Stimulated activated CD4-positive, alpha-beta T cell treated with anti-CD3 and anti-CD28 coated beads, Interleukin-15, amount 100 ng/mL, for 24 hours (primary cell): Measurements from ENCODE around the gene PKD1L1.
A peak's percentile ranks its signal among the peaks of the same experiment; 100 is the strongest.

ENCODE experiments used
- DNase-seq: peaks from one replicate; pipeline ENCODE4 v3.0.0-alpha.2; 2020

The PKD1L1 gene

DNA sequence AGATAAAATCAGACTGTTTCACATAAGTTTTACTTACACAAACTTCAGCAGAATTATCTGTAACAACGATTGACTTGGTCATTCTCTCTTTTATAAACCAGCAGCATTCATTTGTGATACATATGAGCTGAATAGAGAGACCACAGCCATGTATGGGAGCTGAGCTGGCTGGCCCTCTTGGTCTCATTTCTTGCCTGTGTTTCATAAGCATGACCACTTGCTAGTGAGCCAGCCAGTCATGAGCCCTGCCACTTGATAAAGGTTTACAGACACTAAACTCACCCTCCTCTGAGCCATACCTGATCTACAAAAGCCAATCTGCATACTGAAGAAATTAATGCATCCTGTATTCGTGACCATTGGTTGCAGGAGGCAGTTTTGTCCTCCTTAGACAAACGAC, 82.1 kb downstream of the PKD1L1 start:
- no peak for DNase-seq

DNA sequence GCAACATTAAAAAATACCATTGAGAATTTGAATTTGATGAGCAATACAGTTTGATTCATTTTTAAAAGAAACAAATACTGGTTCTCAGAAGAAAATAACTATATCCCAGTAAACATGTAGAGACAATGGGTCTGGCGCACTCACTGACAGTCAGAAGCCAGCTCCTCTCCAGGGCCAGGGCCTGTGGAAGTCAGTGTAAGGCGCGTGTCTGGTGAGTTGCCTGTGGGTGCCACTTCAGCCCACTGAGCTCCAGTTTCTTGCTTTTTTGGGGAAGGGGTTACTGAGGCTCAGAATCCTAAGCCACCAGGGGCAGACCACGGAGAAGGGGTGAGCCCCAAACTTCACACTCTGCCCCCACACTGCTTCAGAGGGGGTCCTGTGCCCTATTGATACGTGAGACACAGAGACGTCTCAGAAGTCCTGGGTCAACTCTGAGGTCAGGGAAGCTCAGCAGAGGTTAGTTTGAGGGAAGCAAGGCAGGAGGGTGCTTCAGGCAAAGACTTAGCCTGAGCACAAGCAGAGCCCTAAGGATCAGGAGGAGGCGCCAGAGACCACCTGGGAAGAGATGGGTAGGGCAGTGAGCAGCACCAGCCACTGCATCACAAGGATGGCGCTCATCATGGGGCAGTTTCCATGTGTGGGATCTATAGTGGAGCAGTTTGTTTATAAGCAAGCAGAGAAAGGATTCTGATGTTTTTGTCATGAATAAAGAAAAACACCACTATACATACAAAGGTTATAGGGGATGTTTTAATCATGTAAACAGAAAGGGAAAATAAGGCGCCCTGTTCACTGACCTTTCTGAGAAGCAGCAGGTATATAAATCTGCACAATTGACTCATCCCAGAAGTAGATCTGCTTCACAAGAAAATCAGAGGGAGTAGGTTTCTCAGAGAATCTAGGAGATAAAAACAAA, 95.7 kb downstream of the PKD1L1 start:
- DNase-seq, result no peak

DNA sequence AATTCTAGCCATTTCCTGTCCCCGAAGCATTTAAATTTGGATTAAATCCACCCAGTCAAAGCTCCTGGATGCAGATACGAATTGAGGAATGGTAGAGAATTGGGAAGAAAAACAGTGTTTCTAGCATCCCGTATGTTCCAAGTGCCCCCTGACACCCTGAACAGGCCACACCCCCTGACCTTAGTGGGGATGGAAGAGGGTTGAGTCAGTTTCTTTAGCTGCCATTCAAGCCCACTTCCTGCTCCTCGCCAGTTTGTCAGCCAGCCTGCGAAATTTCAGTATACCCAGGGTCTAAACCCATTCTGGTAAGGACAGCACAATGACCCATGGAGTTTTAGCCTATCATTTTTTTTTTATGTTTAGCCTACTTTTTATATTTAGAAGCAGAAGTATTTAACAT, 101.1 kb downstream of the PKD1L1 start:
- no peak for DNase-seq

DNA sequence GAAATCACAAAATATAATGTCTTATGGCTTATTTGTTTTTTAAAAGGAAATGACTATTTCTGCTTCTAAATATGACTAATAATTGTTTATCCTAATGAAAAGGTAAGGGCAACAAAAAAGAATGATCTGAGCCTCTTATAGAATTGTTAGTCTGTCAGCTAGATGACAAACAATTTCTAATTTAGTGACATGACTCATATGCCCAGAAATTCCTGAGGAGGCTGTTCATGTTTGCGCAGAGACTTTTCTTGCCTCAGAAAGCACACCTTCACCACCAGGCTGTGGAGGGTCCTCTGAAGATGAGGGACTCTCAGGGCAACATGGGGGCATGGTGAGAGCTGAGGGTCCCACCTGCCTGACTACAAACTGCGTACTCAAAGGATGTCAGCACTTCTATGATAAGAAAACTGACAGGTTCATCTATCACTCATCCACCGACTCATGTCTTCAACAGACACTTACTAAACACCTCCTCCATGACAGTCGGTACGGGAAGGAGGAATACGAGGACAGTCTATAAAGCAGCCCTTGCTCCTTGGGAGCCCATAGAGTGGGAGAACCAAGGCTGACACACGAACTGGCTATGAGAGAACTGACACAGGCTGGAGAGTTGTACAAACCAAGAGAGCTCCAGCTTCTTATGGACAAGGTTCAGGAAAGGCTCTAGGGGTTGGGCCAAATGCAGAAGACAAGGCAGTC, 102.0 kb downstream of the PKD1L1 start:
- DNase-seq, result no peak

DNA sequence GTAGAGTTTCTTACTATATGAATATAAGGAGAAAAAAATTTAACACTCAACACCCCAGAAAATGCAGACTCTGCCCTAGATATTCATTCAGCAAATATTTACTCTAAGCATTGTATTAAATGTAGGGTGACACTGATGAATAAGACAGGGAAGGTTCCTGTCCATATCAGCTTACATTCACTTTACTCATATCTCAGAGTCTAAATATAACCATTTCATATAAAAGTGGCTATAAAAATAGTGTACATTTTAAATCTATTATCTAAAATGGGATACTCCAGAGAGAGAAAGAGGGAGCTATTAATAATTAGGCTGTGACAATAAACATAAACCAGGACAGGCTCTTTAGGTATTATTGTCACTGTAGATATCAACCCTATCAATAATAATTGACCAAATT, 104.0 kb downstream of the PKD1L1 start:
- no peak for DNase-seq

DNA sequence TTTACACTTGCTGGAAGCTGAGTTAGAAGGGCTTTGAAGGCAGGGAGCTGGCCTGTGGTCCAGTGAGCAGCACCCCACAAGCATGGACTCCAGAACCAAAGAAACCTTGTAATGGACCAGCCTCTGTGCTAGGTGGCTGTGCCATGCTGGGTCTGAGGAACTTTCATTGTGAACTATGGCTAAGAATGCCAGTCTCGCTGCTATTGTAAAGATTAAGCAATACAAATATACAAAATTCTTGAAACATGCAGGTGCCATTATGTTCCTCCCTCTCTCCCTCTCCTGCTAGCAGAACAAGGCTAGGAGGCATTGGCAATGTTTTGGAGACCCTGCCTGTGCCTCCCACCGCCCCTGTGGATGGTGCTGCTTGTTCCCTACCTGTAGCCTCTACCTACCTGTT, 105.0 kb downstream of the PKD1L1 start:
- DNase-seq, result no peak

DNA sequence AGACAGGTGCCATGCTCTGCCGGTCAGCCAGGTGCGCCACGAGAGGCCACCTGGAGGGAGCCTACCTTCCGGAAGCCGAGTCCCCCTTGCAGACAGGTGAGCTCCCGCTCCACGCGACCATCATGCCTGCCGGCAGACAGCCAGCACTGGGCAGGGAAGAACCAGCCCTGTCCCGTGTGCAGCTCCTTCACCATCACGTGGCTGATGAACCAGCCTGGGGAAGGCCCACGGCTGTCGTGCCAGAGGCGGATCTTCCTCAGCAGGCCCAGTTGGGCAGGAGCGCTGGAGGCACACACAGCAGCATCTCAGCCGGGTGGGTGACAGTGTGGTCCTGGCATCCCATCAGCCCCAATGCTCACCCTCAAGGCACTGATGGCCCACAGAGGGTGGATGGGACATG, 108.9 kb downstream of the PKD1L1 start:
- DNase-seq, result no peak

DNA sequence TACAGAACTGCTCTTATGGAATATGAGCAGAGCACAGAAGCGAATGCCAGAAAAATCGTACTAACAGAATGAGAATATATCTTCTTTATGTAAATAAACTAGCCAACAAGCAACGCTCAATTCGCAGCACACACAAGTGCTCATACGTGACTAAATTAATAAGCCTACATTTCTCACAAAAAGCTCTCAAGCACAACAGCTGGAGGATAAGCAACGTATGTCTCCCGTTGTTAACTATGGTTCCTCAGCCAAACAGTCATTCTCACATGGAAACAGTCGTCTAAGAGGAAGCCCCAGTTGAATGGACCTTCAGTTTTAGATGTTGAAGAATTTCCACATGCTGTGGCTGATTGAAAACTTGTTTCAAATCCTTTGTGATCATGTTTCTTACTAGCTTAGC, 110.4 kb downstream of the PKD1L1 start:
- DNase-seq, result no peak

DNA sequence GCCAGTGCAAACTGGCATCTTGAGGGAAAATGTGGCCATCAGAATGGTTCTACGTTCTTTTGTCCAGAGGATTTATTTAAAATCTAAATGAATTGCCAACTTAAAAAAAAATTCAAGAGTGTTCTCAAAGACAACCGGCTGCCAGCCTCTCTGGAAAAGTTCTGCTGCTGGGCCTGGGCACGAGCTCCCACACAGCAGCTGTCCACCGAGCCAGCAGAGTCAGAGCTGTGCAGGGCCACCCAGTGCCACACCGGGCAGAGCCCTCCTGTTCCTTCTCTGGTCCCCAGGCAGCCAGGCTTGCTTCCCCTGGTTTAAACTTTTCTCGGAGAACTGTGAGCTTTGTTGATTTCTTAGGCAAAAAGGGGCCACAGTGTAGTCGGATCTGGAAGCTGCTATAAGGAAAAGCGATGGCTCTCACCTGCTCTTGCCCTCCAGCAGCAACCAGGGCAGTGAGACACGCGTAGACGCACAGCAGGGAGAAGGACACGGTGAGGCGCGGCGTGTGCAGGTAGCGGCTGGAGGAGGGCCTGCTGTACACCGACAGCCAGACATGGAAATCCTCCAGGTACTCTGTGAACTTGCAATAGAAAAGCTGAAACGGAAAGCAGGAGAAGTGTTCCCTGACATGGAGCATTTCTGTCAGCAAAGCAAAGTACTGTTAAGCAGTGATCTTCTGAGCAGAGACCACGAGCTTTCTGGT, 111.6 kb downstream of the PKD1L1 start:
- DNase-seq, result no peak

DNA sequence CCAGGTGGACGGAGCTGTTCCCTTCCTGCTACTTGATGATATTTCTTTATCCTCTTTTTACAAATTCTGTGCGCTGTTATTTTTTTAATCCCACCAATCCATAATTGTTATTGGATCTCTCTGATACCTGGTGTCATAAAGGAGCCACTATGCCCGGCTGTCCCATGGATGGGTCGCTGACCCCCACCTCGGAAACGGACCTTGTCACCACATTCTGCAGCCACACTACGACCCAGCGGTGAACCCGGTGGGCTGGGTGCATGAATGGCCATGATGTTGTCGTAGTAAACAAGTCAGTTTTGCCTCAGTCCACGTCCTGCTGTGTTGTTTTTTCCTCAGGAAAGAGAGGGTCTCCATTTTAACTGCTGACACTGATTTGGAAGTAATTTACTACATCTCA, 112.2 kb downstream of the PKD1L1 start:
- no peak for DNase-seq

DNA sequence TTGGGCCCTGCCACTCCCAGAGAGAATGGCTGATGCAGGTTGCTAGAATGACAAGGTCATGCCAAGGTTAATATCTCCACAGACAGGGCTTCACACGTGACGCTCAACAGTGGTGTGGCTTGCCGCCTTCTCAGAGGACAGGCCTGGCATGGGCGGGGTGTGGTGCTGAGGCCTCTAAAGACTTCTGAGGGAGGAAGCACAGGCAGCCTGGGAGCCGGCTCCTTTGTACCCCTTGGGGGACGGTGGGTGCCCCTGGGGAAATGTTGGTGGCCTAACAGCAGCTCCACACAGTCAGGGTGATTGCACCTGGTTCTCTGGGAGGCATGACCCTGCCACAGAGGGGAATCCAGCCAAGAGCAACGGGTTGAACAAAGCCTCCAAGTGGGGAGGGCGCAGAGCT, 115.1 kb downstream of the PKD1L1 start:
- DNase-seq, result no peak

DNA sequence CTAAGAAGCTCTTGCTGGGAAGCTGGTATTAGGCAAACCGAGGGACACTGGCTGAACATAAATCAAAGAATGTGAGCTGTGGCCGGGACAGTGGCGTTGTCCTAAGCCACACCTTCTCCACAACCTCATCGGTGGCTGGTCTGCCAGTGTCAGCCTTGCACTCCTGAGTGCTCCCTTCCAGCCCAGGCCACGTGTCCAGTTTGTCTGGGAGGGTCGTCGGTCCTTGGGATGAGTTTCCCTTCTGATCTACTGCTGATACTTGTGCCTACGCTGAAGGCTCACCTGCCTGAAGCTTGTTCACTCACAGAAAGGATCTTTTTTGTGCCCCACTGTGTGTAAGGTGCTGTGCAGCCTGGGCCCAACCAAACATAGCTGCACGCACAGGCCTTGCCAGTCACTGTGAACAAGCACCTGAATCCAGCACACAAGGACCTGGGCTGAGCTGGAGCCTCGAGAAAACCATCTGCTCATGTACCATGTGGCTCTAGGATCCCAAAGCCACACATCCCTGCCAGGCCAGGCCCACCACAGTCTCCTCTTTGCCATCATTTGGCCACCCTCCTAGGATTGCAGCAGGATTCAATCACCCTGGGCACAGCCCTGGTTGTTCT, 116.1 kb downstream of the PKD1L1 start:
- DNase-seq, result no peak

DNA sequence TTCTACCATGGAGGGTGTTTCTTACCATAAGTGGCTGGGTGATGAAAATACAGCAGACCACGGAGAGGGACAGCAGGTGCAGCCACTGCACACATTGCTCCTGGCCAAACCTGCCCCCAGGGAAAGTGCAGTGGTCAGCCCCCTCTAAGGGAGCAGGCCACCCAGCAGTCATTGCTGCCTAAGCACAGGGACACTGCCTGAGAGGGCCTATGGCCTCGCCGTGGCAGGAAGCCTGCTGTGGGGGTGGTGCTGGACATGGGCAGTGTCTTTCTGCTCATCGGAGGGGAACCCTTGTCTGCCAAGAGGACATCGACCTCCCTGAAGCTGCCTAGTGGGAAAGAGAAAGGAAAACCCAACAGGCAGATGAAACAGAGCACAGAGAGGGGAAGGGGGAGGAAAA, 118.3 kb downstream of the PKD1L1 start:
- no peak for DNase-seq

DNA sequence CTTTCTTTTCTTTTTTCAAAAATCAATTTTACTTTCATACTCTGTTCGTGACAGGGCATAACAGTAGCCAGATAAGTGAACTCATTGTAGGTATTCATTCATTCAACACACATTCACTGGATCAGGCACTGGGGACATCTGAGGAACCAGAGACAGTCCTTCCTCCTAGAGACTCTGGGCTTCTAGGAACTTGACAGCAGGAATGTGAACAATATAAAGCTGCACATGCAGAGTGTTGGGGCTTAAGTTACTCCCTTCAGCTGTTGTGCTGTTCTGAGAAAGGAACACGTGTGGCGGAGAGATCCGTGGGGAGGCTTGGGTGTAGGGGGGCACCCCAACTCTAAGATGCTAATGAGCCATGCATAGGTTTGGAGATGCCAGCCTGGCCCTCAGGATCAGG, 120.4 kb downstream of the PKD1L1 start:
- DNase-seq, result no peak

DNA sequence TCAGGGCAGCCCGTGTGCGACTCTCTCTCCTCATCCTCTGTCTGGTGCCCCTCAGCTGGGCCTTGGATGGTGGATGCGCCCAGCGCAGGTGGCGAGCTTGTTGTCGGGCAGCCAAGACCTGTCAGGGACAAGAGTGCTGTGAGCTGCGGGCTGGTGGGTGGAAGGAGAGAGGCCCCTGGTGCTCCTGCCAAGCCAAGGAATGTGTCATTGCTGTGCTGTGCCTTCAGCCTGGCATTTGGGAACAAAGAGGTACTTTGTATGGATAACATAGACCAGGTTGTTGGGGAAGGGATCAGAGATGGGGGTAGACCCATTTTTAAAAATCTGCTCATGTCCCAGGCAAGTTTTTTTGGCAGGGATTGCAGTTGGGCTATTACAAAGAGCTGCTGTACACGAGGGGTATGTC, 120.9 kb downstream of the PKD1L1 start:
- no peak for DNase-seq

DNA sequence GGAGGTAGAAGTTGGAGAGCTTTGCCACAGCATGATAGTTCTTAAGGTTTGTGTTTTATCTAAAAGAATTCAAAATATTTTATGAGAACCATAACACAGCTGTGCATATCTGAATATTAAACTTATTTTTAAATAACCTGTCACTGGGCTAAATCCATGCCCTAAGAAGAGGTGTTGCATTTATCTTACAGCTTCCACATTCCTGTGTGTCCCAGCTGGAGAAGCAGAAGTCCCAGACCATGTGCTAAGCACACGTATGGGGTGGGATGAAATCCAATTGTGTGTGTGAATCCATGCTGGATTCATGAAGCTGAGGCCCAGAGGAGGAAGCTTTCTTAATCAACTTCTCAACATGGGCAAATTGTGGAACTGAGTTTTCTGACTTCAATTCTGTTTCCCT, 121.5 kb downstream of the PKD1L1 start:
- DNase-seq, result no peak

DNA sequence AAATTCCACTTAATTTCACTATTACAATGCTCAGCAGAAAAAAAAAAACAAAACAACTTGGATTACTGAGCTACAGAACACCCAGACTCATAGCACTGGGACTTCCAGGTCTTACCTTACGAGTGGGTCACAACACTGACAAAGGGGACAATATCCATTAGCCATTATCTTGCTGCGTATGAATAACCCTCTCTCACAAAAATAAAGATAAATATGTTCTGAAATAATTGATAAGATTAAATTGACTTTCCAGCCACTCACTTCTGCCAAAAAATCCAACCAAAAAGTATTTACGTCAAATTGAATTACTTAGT, 128.7 kb downstream of the PKD1L1 start:
- DNase-seq, result no peak

DNA sequence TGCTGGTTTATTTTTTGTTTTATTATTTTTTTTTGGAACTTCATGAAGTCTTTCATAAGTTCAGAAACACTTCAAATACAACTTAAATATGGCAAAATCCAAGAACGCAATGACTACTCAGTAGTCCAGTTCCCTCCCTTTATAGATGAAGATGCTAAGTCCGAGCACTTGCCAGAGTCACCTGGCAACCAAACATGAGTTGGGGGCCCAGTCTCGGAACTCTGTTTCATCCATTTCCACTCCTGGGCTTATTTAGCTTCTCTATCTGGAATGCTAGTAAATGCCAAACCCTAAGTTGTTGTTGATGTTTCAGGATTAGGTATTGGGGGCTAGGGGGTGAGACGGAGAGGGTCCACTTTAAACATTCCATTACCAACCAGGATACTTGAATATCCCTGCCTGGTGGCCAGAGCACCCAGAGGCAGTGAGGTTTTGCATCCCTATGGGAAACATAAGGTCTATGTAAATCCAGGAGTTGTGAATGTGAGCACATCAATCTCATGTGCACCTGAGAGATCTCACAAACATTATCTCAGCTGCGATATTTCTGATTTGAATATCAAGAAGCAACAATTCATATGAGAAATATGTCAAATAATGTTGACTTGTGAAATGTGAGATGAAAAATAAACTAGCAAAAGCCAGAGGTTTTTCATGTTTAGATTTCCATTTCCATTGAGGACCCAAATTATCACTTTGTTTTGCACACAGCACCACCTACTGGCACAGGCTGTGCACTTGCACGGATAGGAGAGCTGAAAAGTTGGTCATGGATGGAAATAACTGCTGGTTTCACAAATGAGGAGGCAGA, 129.3 kb downstream of the PKD1L1 start:
- DNase-seq, result peak; percentile 69

DNA sequence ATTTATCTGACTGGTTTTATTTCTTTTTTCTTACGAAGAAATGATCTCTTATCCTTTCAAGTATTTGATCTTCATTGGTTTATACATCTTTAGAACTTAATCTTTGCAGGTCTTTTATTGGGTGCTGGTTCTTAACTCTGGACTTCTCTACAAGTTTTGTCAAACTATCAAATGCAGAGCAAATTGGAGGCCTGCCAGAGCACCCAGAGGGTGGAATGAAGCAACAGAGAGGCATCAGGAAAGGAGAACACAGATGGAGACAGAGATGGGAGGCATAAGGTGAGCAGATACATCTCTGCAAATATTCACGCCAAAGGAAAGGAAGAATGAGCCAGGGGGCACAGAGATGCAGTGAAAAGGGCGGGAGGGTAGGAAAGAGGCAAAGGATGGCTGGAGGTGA, 130.3 kb downstream of the PKD1L1 start:
- no peak for DNase-seq

DNA sequence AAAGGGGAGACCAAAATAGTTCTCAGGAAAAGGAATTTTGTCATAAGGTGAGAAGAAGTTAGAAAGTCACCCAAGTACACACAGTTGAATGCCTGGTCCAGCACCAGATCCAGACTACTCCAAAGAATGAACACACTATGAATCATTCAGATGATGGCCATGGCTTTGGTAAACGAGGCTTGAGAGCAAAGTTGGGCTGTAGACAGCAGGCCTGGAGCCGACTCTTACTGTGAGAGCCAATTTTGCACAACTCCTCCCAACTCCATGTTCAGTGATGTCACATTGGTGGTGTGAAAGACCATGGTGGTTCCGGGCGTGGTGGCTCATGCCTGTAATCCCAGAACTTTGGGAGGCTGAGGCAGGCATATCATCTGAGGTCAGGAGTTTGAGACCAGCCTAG, 131.6 kb downstream of the PKD1L1 start:
- no peak for DNase-seq

DNA sequence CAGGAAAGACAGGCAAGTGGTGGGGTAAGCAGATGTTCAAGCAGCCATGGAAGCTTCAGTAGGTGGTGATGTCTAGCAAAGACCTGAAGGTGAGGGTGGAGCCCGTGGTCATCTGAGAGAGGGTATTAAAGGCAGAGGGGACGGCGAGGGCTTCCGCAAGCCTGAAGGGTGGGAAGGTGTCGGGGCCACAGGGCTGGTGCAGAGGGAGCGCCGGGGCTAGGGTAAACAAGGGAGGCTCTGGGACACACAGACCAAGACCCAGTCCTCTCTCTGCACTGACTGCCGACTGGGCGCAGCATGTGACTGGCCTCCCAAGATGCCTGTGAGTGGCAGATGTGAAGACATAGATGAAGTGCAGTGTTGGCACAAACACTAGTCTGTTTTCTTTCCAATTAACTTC, 132.4 kb downstream of the PKD1L1 start:
- DNase-seq, result no peak

DNA sequence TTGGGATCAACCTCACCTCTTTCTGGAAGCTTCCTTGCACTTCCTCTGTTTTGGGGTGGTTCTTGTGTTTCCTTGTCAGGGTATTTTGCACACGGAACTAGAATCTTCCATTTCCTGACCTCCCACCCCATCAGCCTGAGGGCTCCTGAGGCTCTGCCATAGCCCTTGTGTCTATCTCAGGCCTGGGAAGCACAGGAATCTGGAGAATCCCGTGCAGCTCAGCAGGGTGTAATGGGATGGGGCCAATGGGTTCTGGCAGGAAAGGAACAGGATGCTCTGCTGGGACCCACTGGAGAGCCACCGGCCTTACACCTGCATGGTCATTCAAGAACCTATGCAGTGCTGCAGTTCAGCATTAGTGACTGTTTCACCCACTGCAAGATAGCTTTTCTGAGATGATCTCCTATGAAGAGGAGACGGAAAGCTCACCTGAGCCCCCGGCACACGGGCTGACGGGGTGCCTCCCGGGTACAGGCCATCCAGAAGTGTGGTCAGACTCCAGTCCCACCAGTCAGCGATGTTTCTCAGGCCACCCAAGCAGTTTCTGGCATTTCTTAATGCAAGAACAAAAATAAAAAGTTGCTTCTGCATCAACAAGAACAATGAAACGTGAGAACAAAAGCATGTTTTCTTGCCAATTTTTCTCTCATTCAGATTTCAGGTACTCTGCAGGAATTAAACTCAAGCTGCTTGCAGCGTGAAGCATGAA, 133.2 kb downstream of the PKD1L1 start:
- DNase-seq, result no peak
